Liver (tissue), 9 donors: ENCODE results near the gene FSTL1. TPM values are rescaled to one million over a fixed set of nuclear protein-coding genes. Genes with fewer than 3 reads are reported as not detected.

Source experiments
- DNase-seq: peaks from one replicate; pipeline ENCODE4 v3.0.0-alpha.2; 2017; ENCODE audit warnings: low spot score
- H3K27ac ChIP-seq, 2 donors: one replicate each; pipeline ENCODE4 v1.7.0; 2013; ENCODE audit warnings: inconsistent platforms in 2 of 2, low read length in 2 of 2, control low read depth in 1 of 2, low read depth in 1 of 2, mild to moderate bottlenecking in 1 of 2
- H3K27me3 ChIP-seq, 4 donors: one replicate each; pipeline versions ENCODE4 v1.6.1 to v1.7.0; 2013; ENCODE audit warnings: low read length in 3 of 4, inconsistent platforms in 1 of 4, mild to moderate bottlenecking in 1 of 4, moderate library complexity in 1 of 4; ENCODE audit not compliant: control insufficient read depth in 4 of 4, insufficient read depth in 4 of 4
- H3K36me3 ChIP-seq, 4 donors: one replicate each; pipeline versions ENCODE4 v1.6.1 to v1.7.0; 2013; ENCODE audit warnings: low read length in 3 of 4, mild to moderate bottlenecking in 3 of 4, low read depth in 1 of 4, moderate library complexity in 1 of 4; ENCODE audit not compliant: control insufficient read depth in 4 of 4, insufficient read depth in 3 of 4
- H3K4me1 ChIP-seq, 4 donors: one replicate each; pipeline versions ENCODE4 v1.6.1 to v1.7.0; 2013; ENCODE audit warnings: low read length in 3 of 4, mild to moderate bottlenecking in 3 of 4, moderate library complexity in 1 of 4; ENCODE audit not compliant: control insufficient read depth in 4 of 4, insufficient read depth in 4 of 4
- H3K4me3 ChIP-seq, 3 donors: one replicate each; pipeline versions ENCODE4 v1.6.1 to v1.7.0; 2013; ENCODE audit warnings: low read length in 3 of 3, control low read depth in 1 of 3, low read depth in 1 of 3, mild to moderate bottlenecking in 1 of 3
- H3K9ac ChIP-seq, 2 donors: one replicate each; pipeline ENCODE4 v1.7.0; 2013; ENCODE audit warnings: low read length in 2 of 2, mild to moderate bottlenecking in 2 of 2, moderate library complexity in 2 of 2, control low read depth in 1 of 2, low read depth in 1 of 2
- H3K9me3 ChIP-seq, 4 donors: one replicate each; pipeline versions ENCODE4 v1.6.1 to v1.7.0; 2013; ENCODE audit warnings: low read length in 3 of 4; ENCODE audit not compliant: control insufficient read depth in 4 of 4
- ATF3 ChIP-seq: IDR thresholded peaks from 2 replicates; pipeline ENCODE4 v1.6.1; 2016; ENCODE audit warnings: antibody characterized with exemption
- CTCF ChIP-seq: fragments of 150-350 bp; IDR thresholded peaks from 2 replicates; pipeline ENCODE4 v1.5.1; 2017; ENCODE audit warnings: improper control_type of control experiment, low read depth, low read length; ENCODE audit not compliant: missing input control
- EGR1 ChIP-seq, 2 donors: IDR thresholded peaks; 2 replicates each; pipeline ENCODE4 v1.6.1; 2016 to 2018; ENCODE audit warnings: antibody characterized with exemption in 2 of 2, low read depth in 2 of 2
- FOXA1 ChIP-seq: IDR thresholded peaks from 2 replicates; pipeline ENCODE4 v1.6.1; 2016; ENCODE audit warnings: antibody characterized with exemption
- FOXA2 ChIP-seq: IDR thresholded peaks from 2 replicates; pipeline ENCODE4 v1.6.1; 2016; ENCODE audit warnings: antibody characterized with exemption
- GABPA ChIP-seq, 2 donors: IDR thresholded peaks in 1 of 2; conservative IDR thresholded peaks in 1 of 2; 2 replicates each; pipeline ENCODE4 v1.6.1; 2016; ENCODE audit warnings: antibody characterized with exemption in 2 of 2, mild to moderate bottlenecking in 1 of 2, moderate library complexity in 1 of 2
- HNF4A ChIP-seq, 2 donors: conservative IDR thresholded peaks; 2 replicates each; pipeline ENCODE4 v1.6.1; 2016; ENCODE audit warnings: antibody characterized with exemption in 2 of 2, mild to moderate bottlenecking in 2 of 2
- HNF4G ChIP-seq: IDR thresholded peaks from 2 replicates; pipeline ENCODE4 v1.6.1; 2016; ENCODE audit warnings: antibody characterized with exemption
- JUND ChIP-seq, 2 donors: IDR thresholded peaks; 2 replicates each; pipeline ENCODE4 v1.6.1; 2016; ENCODE audit warnings: antibody characterized with exemption in 2 of 2
- MAX ChIP-seq: IDR thresholded peaks from 2 replicates; pipeline ENCODE4 v1.6.1; 2016; ENCODE audit warnings: antibody characterized with exemption
- NR2F2 ChIP-seq: IDR thresholded peaks from 2 replicates; pipeline ENCODE4 v1.6.1; 2016; ENCODE audit warnings: antibody characterized with exemption
- RAD21 ChIP-seq, 2 donors: IDR thresholded peaks; 2 replicates each; pipeline ENCODE4 v1.6.1; 2016; ENCODE audit warnings: antibody characterized with exemption in 2 of 2, mild to moderate bottlenecking in 2 of 2
- RXRA ChIP-seq, 2 donors: IDR thresholded peaks; 2 replicates each; pipeline ENCODE4 v1.6.1; 2017 to 2018; ENCODE audit warnings: antibody characterized with exemption in 2 of 2, mild to moderate bottlenecking in 1 of 2
- SP1 ChIP-seq: IDR thresholded peaks from 2 replicates; pipeline ENCODE4 v1.6.1; 2018; ENCODE audit warnings: antibody characterized with exemption, mild to moderate bottlenecking
- TAF1 ChIP-seq: conservative IDR thresholded peaks from 2 replicates; pipeline ENCODE4 v1.6.1; 2016; ENCODE audit warnings: antibody characterized with exemption, mild to moderate bottlenecking
- YY1 ChIP-seq: IDR thresholded peaks from 2 replicates; pipeline ENCODE4 v1.6.1; 2016; ENCODE audit warnings: antibody characterized with exemption, mild to moderate bottlenecking
- ZBTB33 ChIP-seq: IDR thresholded peaks from 2 replicates; pipeline ENCODE4 v1.6.1; 2016; ENCODE audit warnings: antibody characterized with exemption
- WGBS: extraction: QIAGEN DNeasy Blood & Tissue Kit; methylation state at CpG from one replicate; pipeline ENCODE4 v1.1.7; 2013; 5-methylcytosine and 5-hydroxymethylcytosine counted together
- polyA plus RNA-seq, 2 donors: library from polyadenylated mRNA; stranded (reverse) in 1 of 2; unstranded in 1 of 2; fragments of 200-250 nt in 1 of 2; fragments of >200 nt in 1 of 2; fragmentation: Nextera tagmentation in 1 of 2; extraction: Ambion mirVana in 1 of 2; gene quantifications; one replicate each; pipeline versions ENCODE4 v1.2.1 to v1.2.3, GENCODE V29; 2013 to 2015
- total RNA-seq, 2 donors: library from RNA; depleted of rRNA; stranded (reverse); fragments of >200 nt; gene quantifications; one replicate each; pipeline ENCODE4 v1.2.3, GENCODE V29; 2014
- TF ChIP-seq, protein P1 (sequence below): IDR thresholded peaks from 2 replicates; pipeline ENCODE4 v1.6.1; 2016; ENCODE audit warnings: antibody characterized with exemption, mild to moderate bottlenecking
- donor health status: healthy.
- donor health status: healthy.
- donor health status: healthy.
- donor health status: healthy.
- donor health status: healthy.

FSTL1 gene
- total and polyA plus RNA-seq, 4 donors = 9.6 to 67.5 (median 24.6) TPM

DNA sequence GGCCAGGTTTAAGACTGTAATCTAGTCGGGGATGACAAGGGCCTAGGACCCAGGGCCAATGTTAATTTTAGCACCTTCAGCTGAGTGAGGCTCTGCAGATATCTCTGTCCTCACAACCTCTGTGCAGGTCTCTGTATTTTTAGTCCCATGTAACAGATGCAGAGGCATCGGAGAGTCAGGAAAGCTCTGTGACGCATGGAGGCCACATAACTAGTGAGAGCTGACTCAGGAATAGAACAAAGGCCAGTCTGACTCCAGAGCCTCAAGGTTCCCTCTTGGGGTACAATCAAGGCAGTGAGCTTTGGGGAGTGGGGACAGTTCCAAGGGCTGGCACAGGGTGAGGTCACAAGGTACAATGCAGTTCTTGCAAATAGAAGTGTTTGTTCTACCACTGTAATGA is 31.0 kb downstream of the FSTL1 start:
- 91% methylated on average over 3 of the region's 3 CpGs for WGBS
- TF ChIP-seq, protein P1, sequence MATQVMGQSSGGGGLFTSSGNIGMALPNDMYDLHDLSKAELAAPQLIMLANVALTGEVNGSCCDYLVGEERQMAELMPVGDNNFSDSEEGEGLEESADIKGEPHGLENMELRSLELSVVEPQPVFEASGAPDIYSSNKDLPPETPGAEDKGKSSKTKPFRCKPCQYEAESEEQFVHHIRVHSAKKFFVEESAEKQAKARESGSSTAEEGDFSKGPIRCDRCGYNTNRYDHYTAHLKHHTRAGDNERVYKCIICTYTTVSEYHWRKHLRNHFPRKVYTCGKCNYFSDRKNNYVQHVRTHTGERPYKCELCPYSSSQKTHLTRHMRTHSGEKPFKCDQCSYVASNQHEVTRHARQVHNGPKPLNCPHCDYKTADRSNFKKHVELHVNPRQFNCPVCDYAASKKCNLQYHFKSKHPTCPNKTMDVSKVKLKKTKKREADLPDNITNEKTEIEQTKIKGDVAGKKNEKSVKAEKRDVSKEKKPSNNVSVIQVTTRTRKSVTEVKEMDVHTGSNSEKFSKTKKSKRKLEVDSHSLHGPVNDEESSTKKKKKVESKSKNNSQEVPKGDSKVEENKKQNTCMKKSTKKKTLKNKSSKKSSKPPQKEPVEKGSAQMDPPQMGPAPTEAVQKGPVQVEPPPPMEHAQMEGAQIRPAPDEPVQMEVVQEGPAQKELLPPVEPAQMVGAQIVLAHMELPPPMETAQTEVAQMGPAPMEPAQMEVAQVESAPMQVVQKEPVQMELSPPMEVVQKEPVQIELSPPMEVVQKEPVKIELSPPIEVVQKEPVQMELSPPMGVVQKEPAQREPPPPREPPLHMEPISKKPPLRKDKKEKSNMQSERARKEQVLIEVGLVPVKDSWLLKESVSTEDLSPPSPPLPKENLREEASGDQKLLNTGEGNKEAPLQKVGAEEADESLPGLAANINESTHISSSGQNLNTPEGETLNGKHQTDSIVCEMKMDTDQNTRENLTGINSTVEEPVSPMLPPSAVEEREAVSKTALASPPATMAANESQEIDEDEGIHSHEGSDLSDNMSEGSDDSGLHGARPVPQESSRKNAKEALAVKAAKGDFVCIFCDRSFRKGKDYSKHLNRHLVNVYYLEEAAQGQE = no peak
- no peak overlapping the region for H3K27ac ChIP-seq
- no peak for DNase-seq
- H3K4me3 ChIP-seq = no peak overlapping the region
- no peak overlapping the region for H3K9ac ChIP-seq
- H3K9me3 ChIP-seq = no peaks in the 10 kb centered on the region
- peaks cover 0 to 28% (median 17%) of the 10 kb centered on the region in 4 donors for H3K4me1 ChIP-seq
- no peaks in the 10 kb centered on the region for H3K27me3 ChIP-seq
- H3K36me3 ChIP-seq = no peaks in the 10 kb centered on the region

- Histone ChIP-seq H3K9ac (no peak overlapping the region), H3K4me3 (no peak overlapping the region), H3K27ac (no peak overlapping the region), H3K27me3 (no peaks in the 10 kb centered on the region), H3K36me3 (no peaks in the 10 kb centered on the region), H3K4me1 (peaks cover 0 to 28% (median 17%) of the 10 kb centered on the region in 4 donors), H3K9me3 (no peaks in the 10 kb centered on the region)
- WGBS = 7% methylated on average over 6 of the region's 6 CpGs
- peak; percentile 39 for DNase-seq
- no peak for TF ChIP-seq JUND (IDR thresholded peaks at IDR 0.05)
- no peak for TF ChIP-seq HNF4A (conservative IDR thresholded peaks at IDR 0.05)
- no peak for TF ChIP-seq NR2F2
- no peak for TF ChIP-seq HNF4G
- TF ChIP-seq CTCF = peak; percentile 50
- TF ChIP-seq GABPA (IDR thresholded peaks at IDR 0.05 in 1 of 2, conservative IDR thresholded peaks at IDR 0.05 in 1 of 2) = no peak
- TF ChIP-seq RXRA (IDR thresholded peaks at IDR 0.05) = peak; percentile 18 to 47
- TF ChIP-seq ZBTB33 = no peak
- no peak for TF ChIP-seq FOXA1
- no peak for TF ChIP-seq EGR1 (IDR thresholded peaks at IDR 0.05; ENCODE audit: low read depth in 2 of 2)
- TF ChIP-seq ATF3 = peak; percentile 39
- TF ChIP-seq FOXA2 = peak; percentile 51
- TF ChIP-seq TAF1 = no peak
- TF ChIP-seq, protein P1 = no peak
- peak; percentile 92 for TF ChIP-seq RAD21 (IDR thresholded peaks at IDR 0.05)
- peak; percentile 51 for TF ChIP-seq SP1
- no peak for TF ChIP-seq MAX
- no peak for TF ChIP-seq YY1
Measured at GRCh38 chr3:120418866-120419490, 31.8 kb downstream of the FSTL1 start.
